Measurements from ENCODE around the gene FAU. TPM values are rescaled to one million over a fixed set of nuclear protein-coding genes. Genes with fewer than 3 reads are reported as not detected.

Gene FAU
- total and polyA plus RNA-seq, 9 of the 15 experiments (the other 6 are each of a cell fraction or from before 2014, with no cell fraction given) = 433 to 1,827 (median 942) TPM

DNA sequence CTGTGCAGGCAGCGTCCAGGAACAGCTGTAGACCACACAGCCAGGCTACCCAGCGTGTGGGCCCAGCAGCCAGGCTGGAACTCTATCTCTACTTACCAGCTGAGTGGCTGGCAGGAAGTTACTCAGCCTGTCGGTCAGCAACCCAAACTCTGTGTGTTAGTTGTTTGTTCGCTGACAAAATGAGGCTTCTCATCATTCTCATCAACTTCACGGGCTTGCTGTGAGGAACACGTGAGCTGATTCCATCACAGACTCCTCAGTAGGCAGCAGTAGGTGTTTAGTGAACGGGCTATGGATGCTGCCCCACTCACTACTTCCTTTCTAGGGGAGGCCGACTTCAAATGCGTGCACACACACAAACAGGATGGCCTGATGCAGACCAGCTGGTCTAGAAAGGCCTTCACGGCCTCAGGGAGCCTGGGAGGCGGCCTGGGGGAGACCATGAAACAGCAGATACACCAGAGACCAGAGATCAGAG, 47.3 kb upstream of the FAU start (continued):
- TF ChIP-seq PURB (CRISPR knock-in tag; IDR thresholded peaks at IDR 0.05; ENCODE audit: low read depth) (no peak), ZNF778 (CRISPR knock-in tag; IDR thresholded peaks at IDR 0.05) (no peak), ZNF133 (CRISPR knock-in tag; IDR thresholded peaks at IDR 0.05) (no peak), ZBTB17 (CRISPR knock-in tag; IDR thresholded peaks at IDR 0.05) (peak; percentile 51; the same call in 1 of the 2 replicates), ZNF175 (CRISPR knock-in tag; IDR thresholded peaks at IDR 0.05; ENCODE audit: low read depth) (0 out of 2 replicates have a peak, but pooled peaks have one; percentile 37), ZNF134 (CRISPR knock-in tag; conservative IDR thresholded peaks at IDR 0.05) (no peak), MAFK (IDR thresholded peaks at IDR 0.05; ENCODE audit: low read length) (no peak), SMARCA4 (IDR thresholded peaks at IDR 0.05) (peak; percentile 60), POLR2H (tag; IDR thresholded peaks at IDR 0.05; ENCODE audit: low read depth) (no peak), CUX1 (CRISPR knock-in tag; IDR thresholded peaks at IDR 0.05) (no peak), U2AF1 (optimal IDR thresholded peaks at IDR 0.05; ENCODE audit: low read depth, low read length) (no peak), RBM17 (IDR thresholded peaks at IDR 0.05; ENCODE audit: borderline replicate concordance, low read depth, low read length) (no peak), MBD2 (IDR thresholded peaks at IDR 0.05; ENCODE audit: borderline replicate concordance, low read depth) (no peak), CCNT2 (IDR thresholded peaks at IDR 0.05; ENCODE audit: borderline replicate concordance, extremely low read depth, insufficient read length, low read depth, low read length) (no peak), RB1 (IDR thresholded peaks at IDR 0.05; ENCODE audit: low read depth) (no peak), TAF15 (IDR thresholded peaks at IDR 0.05; ENCODE audit: low read depth, low read length) (no peak), NR4A1 (CRISPR knock-in tag; IDR thresholded peaks at IDR 0.05) (no peak), NR4A1 (tag; IDR thresholded peaks at IDR 0.05) (peak; percentile 75; the same call in 1 of the 2 replicates), MXI1 (IDR thresholded peaks at IDR 0.05; ENCODE audit: low read depth, low read length) (no peak), RBM14 (IDR thresholded peaks at IDR 0.05; ENCODE audit: borderline replicate concordance, insufficient read depth, low read depth, low read length) (no peak)
- TF ChIP-seq, protein P1, sequence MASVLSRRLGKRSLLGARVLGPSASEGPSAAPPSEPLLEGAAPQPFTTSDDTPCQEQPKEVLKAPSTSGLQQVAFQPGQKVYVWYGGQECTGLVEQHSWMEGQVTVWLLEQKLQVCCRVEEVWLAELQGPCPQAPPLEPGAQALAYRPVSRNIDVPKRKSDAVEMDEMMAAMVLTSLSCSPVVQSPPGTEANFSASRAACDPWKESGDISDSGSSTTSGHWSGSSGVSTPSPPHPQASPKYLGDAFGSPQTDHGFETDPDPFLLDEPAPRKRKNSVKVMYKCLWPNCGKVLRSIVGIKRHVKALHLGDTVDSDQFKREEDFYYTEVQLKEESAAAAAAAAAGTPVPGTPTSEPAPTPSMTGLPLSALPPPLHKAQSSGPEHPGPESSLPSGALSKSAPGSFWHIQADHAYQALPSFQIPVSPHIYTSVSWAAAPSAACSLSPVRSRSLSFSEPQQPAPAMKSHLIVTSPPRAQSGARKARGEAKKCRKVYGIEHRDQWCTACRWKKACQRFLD (CRISPR knock-in tag; IDR thresholded peaks at IDR 0.05) = no peak; the same call in 1 of the 2 replicates
- TF ChIP-seq, protein P2, sequence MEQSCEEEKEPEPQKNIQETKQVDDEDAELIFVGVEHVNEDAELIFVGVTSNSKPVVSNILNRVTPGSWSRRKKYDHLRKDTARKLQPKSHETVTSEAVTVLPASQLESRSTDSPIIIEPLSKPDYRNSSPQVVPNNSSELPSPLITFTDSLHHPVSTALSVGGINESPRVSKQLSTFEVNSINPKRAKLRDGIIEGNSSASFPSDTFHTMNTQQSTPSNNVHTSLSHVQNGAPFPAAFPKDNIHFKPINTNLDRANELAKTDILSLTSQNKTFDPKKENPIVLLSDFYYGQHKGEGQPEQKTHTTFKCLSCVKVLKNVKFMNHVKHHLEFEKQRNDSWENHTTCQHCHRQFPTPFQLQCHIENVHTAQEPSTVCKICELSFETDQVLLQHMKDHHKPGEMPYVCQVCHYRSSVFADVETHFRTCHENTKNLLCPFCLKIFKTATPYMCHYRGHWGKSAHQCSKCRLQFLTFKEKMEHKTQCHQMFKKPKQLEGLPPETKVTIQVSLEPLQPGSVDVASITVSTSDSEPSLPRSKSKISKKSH (CRISPR knock-in tag; IDR thresholded peaks at IDR 0.05) = no peak
